Measurements from ENCODE around the gene MAP3K4. TPM values are rescaled to one million over a fixed set of nuclear protein-coding genes. Genes with fewer than 3 reads are reported as not detected.

Gene MAP3K4
- total RNA-seq, 1 donor from 2014 or later: 63.3 TPM

DNA sequence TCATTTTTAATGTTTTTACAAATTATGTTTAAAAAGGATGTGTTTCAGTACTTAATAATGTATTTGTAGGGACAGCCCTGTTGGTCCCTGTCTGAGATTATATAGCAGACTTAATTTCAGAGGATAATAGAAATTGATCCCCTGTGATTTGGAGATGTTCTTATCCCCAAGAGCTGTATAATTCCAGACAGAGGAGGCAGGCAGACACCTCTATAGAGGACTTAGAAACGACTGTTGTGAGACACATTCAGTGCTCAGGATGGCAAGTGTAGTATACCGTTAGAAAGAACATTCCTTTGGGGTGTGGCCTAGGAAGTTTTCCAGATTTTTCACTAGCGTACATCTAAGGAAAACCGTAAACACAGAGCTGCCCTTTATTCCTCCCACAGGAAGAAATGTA, 117.8 kb downstream of the MAP3K4 start:
- Mint-ChIP-seq H3K27ac (ENCODE audit: unreplicated experiment) (no peak overlapping the region), H3K27me3 (ENCODE audit: unreplicated experiment) (no peaks in the 10 kb centered on the region), H3K36me3 (ENCODE audit: unreplicated experiment) (peaks cover 9% of the 10 kb centered on the region), H3K4me3 (ENCODE audit: unreplicated experiment) (no peak overlapping the region), H3K4me1 (ENCODE audit: low read depth, unreplicated experiment) (no peaks in the 10 kb centered on the region), H3K9me3 (ENCODE audit: unreplicated experiment) (peaks cover 2% of the 10 kb centered on the region)
- no peak for DNase-seq
- TF ChIP-seq, protein P1, sequence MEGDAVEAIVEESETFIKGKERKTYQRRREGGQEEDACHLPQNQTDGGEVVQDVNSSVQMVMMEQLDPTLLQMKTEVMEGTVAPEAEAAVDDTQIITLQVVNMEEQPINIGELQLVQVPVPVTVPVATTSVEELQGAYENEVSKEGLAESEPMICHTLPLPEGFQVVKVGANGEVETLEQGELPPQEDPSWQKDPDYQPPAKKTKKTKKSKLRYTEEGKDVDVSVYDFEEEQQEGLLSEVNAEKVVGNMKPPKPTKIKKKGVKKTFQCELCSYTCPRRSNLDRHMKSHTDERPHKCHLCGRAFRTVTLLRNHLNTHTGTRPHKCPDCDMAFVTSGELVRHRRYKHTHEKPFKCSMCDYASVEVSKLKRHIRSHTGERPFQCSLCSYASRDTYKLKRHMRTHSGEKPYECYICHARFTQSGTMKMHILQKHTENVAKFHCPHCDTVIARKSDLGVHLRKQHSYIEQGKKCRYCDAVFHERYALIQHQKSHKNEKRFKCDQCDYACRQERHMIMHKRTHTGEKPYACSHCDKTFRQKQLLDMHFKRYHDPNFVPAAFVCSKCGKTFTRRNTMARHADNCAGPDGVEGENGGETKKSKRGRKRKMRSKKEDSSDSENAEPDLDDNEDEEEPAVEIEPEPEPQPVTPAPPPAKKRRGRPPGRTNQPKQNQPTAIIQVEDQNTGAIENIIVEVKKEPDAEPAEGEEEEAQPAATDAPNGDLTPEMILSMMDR (IDR thresholded peaks at IDR 0.05; ENCODE audit: partially characterized antibody, unreplicated experiment): no peak

DNA sequence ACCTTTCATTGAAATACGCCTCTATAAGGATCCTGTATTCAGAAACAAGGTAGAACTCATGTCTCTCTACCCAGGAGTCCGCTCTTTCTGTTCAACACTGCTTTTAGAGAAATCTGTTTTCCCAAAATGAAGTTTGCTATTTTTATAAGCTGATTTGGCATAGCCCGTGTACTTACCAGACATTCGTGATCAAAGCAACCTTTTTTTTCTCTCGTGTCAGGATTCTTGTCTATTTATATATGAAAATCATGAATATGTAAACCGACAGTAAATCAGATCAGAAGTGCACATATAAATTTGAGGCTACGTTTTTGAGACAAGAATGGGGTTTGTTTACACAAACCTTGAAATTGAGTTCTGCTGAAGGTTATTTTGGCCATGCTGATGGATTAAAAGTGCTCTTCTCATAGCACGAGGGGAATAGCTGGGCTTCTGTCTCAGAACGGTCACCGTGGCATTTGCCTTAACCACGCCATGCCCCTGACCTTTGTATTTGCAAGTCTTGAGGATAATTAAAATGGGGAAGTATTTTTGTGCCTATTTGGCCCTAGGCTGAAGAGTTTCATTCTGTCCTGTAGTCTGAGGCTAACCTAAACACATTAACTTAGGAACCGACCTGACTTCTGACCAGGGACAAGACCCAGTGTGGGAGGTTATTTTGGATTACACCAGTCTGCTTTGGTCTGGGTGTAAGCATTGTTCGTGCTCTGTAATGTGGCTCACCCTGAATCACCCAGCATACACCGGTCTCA, 118.6 kb downstream of the MAP3K4 start:
- TF ChIP-seq, protein P1 (IDR thresholded peaks at IDR 0.05; ENCODE audit: partially characterized antibody, unreplicated experiment): no peak
- Mint-ChIP-seq H3K36me3 (ENCODE audit: unreplicated experiment) (peaks cover 10% of the 10 kb centered on the region), H3K4me1 (ENCODE audit: low read depth, unreplicated experiment) (no peaks in the 10 kb centered on the region), H3K4me3 (ENCODE audit: unreplicated experiment) (no peak overlapping the region), H3K9me3 (ENCODE audit: unreplicated experiment) (peaks cover 3% of the 10 kb centered on the region), H3K27me3 (ENCODE audit: unreplicated experiment) (no peaks in the 10 kb centered on the region), H3K27ac (ENCODE audit: unreplicated experiment) (no peak overlapping the region)
- no peak for DNase-seq

GRCh38 chr6:161111261-161111660, 119.7 kb downstream of the MAP3K4 start:
- H3K27me3 Mint-ChIP-seq (ENCODE audit: unreplicated experiment): no peaks in the 10 kb centered on the region
- TF ChIP-seq, protein P1 (IDR thresholded peaks at IDR 0.05; ENCODE audit: partially characterized antibody, unreplicated experiment): no peak
- H3K4me3 Mint-ChIP-seq (ENCODE audit: unreplicated experiment): no peak overlapping the region
- no peak for DNase-seq
- no peak overlapping the region for H3K27ac Mint-ChIP-seq (ENCODE audit: unreplicated experiment)
- H3K9me3 Mint-ChIP-seq (ENCODE audit: unreplicated experiment): peaks cover 5% of the 10 kb centered on the region
- no peaks in the 10 kb centered on the region for H3K4me1 Mint-ChIP-seq (ENCODE audit: low read depth, unreplicated experiment)
- peaks cover 20% of the 10 kb centered on the region for H3K36me3 Mint-ChIP-seq (ENCODE audit: unreplicated experiment)

DNA sequence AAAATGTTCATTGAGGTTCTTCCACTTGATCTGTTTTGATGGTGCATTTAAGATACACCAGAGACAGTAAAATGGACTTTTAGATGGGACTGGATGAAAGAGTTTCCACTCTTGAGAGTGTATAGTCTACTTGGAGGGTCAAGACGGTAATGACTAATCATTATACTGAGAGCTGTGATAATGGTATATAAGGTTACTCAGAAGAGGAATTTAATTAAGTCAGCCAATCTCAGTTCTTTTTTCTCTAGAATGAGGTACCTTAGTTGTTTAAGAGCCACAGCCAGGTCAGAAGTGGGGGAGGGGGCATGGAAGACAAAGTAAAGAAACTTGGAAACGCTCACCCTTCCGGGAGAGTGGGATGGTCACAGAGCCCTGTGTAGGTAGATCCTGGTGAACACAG, 123.9 kb downstream of the MAP3K4 start:
- TF ChIP-seq, protein P1 (IDR thresholded peaks at IDR 0.05; ENCODE audit: partially characterized antibody, unreplicated experiment): no peak
- Mint-ChIP-seq H3K27me3 (ENCODE audit: unreplicated experiment) (no peaks in the 10 kb centered on the region), H3K9me3 (ENCODE audit: unreplicated experiment) (peaks cover 8% of the 10 kb centered on the region), H3K27ac (ENCODE audit: unreplicated experiment) (no peak overlapping the region), H3K4me1 (ENCODE audit: low read depth, unreplicated experiment) (no peaks in the 10 kb centered on the region), H3K4me3 (ENCODE audit: unreplicated experiment) (no peak overlapping the region), H3K36me3 (ENCODE audit: unreplicated experiment) (peaks cover 28% of the 10 kb centered on the region)
- DNase-seq: no peak

- H3K36me3 Mint-ChIP-seq (ENCODE audit: unreplicated experiment): peaks cover 35% of the 10 kb centered on the region
- TF ChIP-seq, protein P1 (IDR thresholded peaks at IDR 0.05; ENCODE audit: partially characterized antibody, unreplicated experiment): no peak
- peaks cover 9% of the 10 kb centered on the region for H3K9me3 Mint-ChIP-seq (ENCODE audit: unreplicated experiment)
- H3K4me1 Mint-ChIP-seq (ENCODE audit: low read depth, unreplicated experiment): no peaks in the 10 kb centered on the region
- no peaks in the 10 kb centered on the region for H3K27me3 Mint-ChIP-seq (ENCODE audit: unreplicated experiment)
- H3K27ac Mint-ChIP-seq (ENCODE audit: unreplicated experiment): no peak overlapping the region
- H3K4me3 Mint-ChIP-seq (ENCODE audit: unreplicated experiment): no peak overlapping the region
- no peak for DNase-seq
Observed at GRCh38 chr6:161116554-161116953, 125.0 kb downstream of the MAP3K4 start.
